22Rv1 (cell line): Measurements from ENCODE around the gene E2F1.

Source experiments
- CTCF ChIP-seq: fragments of 450-650 bp; IDR thresholded peaks from 2 replicates; pipeline ENCODE4 v1.5.1; 2017; ENCODE audit warnings: mild to moderate bottlenecking
- ZFX ChIP-seq: fragments of 450-650 bp; IDR thresholded peaks from 2 replicates; pipeline ENCODE4 v1.6.1; 2017; ENCODE audit warnings: antibody characterized with exemption, borderline replicate concordance

DNA sequence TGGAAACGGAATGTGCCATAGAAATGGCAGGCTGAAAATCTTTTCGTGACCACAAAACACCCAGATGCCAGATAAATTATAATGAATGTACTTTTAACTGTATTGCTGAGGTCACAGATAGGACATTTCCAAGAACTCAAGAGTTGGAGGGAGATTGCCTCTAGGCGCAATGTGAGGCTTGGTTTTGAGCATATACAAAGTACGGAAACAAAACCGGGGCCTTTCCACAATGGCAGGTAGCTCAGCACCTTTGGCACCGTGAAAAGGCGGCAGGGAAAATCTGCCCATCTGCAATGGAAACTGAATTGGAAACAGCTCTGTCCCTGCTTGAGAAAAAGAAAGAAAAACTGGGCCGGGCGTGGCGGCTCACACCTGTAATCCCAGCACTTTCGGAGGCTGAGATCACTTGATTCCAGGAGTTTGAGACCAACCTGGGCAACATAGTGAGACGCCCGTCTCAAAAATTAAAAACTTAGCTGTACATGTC lies 34.6 kb downstream of the E2F1 start:
- TF ChIP-seq CTCF (no peak), ZFX (no peak)
